Stimulated activated CD8-positive, alpha-beta memory T cell treated with anti-CD3 and anti-CD28 coated beads, Interleukin-12 subunit alpha, Interleukin-12 subunit beta, amount 100 ng/mL, for 4 hours (primary cell): ENCODE data around the gene ADORA2A.

Experiments used
- DNase-seq: peaks from one replicate; pipeline ENCODE4 v3.0.0-alpha.2; 2020; ENCODE audit warnings: low read depth

The ADORA2A gene

GRCh38 chr22:24453853-24454252 is 26.5 kb downstream of the ADORA2A start:
- no peak for DNase-seq

- no peak for DNase-seq
Observed at GRCh38 chr22:24455039-24455438, 27.6 kb downstream of the ADORA2A start.

- DNase-seq, result no peak
Observed at GRCh38 chr22:24455751-24456426, 28.5 kb downstream of the ADORA2A start.

GRCh38 chr22:24457894-24458420 is 30.6 kb downstream of the ADORA2A start:
- no peak for DNase-seq

GRCh38 chr22:24459911-24460310 is 32.5 kb downstream of the ADORA2A start:
- DNase-seq, result no peak

- no peak for DNase-seq
Observed at GRCh38 chr22:24460418-24461089, 33.2 kb downstream of the ADORA2A start.

- DNase-seq, result no peak
Observed at GRCh38 chr22:24463071-24463760, 35.8 kb downstream of the ADORA2A start.

- DNase-seq, result no peak
Observed at GRCh38 chr22:24465566-24465965, 38.2 kb downstream of the ADORA2A start.

- DNase-seq, result no peak
Observed at GRCh38 chr22:24465975-24466374, 38.6 kb downstream of the ADORA2A start.

GRCh38 chr22:24466716-24467328 is 39.4 kb downstream of the ADORA2A start:
- DNase-seq, result no peak

GRCh38 chr22:24467340-24467739 is 39.9 kb downstream of the ADORA2A start:
- no peak for DNase-seq

- DNase-seq, result no peak
Observed at GRCh38 chr22:24471570-24471969, 44.2 kb downstream of the ADORA2A start.

GRCh38 chr22:24473284-24473683 is 45.9 kb downstream of the ADORA2A start:
- no peak for DNase-seq

- no peak for DNase-seq
Observed at GRCh38 chr22:24474221-24474620, 46.8 kb downstream of the ADORA2A start.

GRCh38 chr22:24474649-24475255 is 47.4 kb downstream of the ADORA2A start:
- no peak for DNase-seq

- DNase-seq, result no peak
Observed at GRCh38 chr22:24481641-24482040, 54.2 kb downstream of the ADORA2A start.

GRCh38 chr22:24482575-24482974 is 55.2 kb downstream of the ADORA2A start:
- no peak for DNase-seq

- no peak for DNase-seq
Observed at GRCh38 chr22:24482998-24483397, 55.6 kb downstream of the ADORA2A start.

- no peak for DNase-seq
Observed at GRCh38 chr22:24483976-24484545, 56.7 kb downstream of the ADORA2A start.

- no peak for DNase-seq
Observed at GRCh38 chr22:24485170-24485569, 57.8 kb downstream of the ADORA2A start.

GRCh38 chr22:24485608-24486007 is 58.2 kb downstream of the ADORA2A start:
- DNase-seq, result no peak

GRCh38 chr22:24486501-24486921 is 59.1 kb downstream of the ADORA2A start:
- DNase-seq, result no peak
